ENCODE measurements around the gene NPHP1. TPM values are rescaled to one million over a fixed set of nuclear protein-coding genes. Genes with fewer than 3 reads are reported as not detected.
"Not testable (repeated sequence)": the region's sequence is repeated elsewhere in the genome, so short reads cannot be mapped to it uniquely, and the experiment has no call there.

Gene NPHP1
- 2.7 and 5.2 TPM in 2 replicates for total RNA-seq

DNA sequence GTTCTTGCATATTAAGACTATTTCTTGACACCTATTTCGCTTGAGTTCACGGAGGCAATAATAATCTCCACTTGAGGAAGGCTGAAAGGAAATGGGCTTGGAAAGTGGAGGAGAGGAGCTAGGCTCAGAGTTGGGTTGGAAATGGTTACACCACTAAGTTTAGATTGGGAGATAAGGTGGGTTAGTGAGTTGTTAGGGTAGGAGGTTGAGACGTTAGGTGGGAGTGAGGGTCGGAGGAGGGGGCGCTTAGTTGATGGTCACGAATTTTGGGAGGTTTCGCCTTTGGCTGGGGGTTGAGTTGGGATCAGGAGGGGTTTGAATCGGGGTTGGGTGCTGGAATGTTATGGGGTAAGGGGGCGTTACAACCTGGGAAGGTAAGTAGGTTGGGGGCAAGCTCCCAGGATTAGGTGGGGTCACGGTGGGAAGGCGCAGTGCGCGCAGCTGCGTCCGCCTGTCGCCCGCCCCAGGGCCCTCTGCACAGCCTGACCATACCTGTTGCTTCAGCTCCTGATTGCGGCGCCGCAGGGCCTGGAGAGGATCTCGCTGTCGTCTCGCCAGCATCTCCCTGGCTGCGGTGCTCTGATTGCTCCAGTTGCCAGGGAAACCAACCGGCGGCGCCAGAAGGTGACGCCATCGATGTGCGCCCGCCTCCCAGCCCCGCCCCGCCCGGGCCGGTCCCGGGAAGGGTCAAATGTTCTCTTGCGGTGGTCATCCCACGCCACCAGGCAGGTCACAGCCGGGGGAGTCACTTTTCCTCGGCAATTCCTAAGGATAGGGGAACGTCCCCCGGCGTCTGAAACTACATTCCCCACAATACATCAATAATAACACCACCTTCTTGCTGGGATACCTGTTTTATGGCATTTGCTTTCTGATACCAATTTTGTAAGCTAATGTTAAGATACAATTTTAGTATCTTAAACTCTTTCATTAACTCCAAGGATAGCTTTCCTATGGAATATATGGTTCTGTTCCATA lies at the start of gene NPHP1:
NPHP1 (minus strand) TSS at position 606 of the 978 bp plus-strand sequence; CDS start at position 561, 45 bp downstream.
- no peak for DNase-seq (ENCODE audit: extremely low read depth, low read depth, low spot score)

DNA sequence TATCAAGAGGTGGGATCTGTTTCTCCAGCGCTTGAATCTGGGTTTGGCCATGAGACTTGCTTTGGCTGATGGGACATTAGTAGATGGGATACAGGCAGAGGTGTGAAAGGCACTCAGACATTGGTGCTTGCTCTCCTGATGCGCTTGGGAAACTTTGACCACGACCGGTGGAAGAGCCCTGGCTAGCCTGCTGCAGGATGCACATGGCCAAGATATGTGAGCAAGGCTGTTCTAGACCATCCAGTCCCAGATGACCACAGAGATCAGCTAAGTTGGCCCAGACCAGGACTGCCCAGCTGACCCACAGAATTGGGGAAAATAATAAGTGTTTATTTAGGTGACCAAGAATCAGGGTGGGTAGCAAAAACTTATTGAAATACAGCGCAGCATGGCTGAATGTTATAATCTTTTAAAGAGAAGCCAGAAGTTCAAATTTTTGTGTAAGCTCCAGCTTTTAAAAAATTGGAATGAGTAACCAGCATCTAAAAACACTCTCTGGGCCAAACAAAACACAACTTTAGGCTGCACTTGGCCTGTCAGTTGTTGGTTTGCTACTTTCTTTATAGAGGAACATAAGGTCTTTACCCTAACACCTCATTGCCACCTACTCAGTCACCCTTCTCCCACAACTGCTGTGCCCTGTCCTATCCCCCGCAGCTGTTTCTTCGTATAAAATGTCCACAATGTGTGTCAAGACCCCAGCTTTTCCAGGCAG lies 43.4 kb upstream of the NPHP1 start:
- DNase-seq (ENCODE audit: extremely low read depth, low read depth, low spot score): not testable (repeated sequence)

DNA sequence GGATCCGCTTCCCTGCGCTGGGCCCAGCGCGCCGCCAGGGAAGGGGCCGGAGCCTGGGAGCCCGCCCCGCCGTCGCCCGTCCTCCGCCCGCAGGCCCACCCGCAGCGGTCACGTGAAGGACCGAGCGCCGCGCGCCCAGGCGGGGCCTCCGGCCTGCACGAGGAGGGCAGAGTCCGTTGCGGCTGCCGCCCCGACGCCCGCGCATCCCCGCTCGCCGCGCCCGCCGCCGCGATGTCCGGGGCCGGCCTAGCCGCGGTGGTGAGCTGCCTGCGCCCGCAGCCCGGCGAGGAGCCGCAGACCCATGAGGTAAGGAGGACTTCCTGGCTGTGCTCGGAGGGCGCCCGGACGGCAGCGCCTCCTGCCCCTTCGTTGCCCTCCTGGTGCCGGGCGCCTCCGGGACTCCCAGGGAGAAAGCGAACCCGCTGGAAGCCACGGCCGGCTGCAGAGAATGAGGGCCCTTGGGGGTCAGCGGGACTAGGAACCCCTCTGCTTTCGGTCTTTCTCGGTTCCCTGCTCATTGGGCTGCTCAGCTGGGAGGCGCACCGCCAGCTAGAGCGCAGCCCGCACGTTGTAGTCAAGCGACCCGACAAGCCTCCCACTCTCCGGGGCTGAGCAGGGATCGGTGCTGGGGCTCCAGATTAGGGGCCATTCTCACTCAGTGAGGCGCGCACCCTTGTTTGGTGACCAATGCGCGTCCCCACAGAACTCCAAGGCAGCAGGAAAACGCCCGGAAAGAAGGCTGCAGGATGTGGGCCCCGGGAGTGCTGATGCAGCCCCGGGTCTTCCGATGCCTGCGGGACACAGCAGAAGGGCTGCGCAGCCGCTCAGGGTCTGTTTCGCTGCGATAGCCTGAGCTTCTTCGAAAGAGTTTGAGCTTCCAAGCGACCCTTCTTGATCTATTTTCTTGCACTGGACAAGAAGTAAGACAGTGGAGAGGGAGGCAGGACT lies 40.9 kb upstream of the NPHP1 start:
- not testable (repeated sequence) for DNase-seq (ENCODE audit: extremely low read depth, low read depth, low spot score)

DNA sequence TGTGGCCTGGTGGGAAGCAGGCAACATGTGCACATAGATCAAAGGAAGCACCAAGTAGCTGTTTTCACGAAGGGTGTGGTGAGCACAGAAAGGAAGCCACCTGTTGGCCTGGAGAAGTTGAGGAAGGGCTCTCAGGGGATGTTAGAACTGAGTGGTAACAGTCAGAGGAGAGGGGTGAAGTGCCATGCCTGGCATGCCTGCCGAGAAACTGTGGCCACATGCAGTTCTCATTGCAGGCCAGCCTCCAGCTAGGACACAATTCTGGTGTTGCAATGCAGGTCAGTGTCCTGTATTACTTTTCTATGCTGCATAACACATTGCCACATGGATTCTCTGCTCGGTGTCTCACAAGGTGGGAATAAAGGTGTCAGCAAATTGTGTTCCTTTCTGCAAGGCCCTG lies 38.5 kb upstream of the NPHP1 start:
- not testable (repeated sequence) for DNase-seq (ENCODE audit: extremely low read depth, low read depth, low spot score)

DNA sequence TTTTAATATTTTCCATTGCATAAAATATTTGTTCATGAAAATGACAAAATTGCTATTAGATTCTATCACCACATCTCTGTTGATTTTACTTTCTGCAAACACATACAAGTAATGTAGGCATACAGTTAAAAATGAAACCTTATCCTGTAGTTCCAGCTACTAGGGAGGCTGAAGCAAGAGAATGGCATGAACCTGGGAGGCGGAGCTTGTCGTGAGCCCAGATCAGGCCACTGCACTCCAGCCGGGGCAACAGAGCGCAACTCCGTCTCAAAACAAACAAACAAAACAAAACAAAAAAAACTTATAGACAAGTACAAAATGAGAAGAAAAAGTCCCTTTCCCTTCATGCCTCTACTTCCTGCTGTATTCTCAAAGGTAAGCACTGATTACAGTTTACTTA lies 29.7 kb upstream of the NPHP1 start:
- not testable (repeated sequence) for DNase-seq (ENCODE audit: extremely low read depth, low read depth, low spot score)

DNA sequence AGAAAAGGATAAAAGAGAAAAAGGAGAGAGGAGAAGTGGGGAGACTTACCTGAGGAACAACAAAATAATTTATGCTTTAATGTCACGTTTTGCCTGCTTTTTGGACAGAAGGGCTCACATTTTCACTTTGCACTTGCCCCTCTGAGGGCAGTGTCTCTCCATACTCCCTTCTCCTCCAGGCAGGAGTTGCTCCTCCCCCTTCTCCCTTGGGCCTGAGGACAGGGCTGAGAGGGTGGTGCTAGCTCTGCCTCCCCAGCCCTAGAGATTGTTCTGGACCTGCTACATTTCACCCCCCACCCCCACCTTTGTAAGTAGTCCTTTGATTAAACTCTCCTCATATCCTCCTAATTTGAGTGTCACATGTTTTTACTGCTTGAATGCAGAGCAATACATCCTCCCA lies 25.1 kb upstream of the NPHP1 start:
- not testable (repeated sequence) for DNase-seq (ENCODE audit: extremely low read depth, low read depth, low spot score)

DNA sequence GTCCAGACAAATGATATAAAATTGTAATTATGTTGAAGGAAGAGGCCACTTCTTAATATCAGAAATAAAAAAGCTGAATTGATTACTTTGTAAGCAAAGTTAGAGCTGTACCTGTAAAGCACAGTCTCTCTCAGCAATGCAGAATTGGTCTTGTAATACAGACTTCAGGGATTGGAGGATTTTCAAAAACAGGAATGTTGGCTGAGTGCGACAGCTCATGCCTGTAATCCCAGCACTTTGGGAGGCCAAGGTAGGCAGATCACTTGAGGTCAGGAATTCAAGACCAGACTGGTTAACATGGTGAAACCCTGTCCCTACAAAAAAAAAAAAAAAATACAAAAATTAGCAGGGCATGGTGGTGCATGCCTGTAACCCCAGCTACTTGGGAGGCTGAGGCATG lies 17.8 kb upstream of the NPHP1 start:
- DNase-seq (ENCODE audit: extremely low read depth, low read depth, low spot score): not testable (repeated sequence)

DNA sequence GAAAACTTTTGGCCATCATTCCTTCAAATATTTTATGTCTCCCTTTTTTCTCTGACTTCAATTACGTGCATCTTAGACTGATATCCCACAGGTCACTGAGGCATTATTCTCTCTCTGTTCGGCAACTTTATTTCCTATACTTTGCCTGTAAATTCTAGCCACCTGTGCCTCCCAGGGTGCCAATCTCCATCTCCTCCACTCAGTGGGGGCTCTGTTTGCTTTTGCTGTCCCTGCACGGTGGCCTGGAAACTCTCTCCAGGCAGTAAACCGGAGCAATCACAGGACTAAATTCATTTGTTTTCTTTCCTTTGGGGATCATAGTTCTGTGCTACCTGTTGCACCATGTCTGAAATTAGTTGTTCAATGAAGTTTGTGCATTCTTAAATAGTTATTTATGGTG lies 17.1 kb upstream of the NPHP1 start:
- no peak for DNase-seq (ENCODE audit: extremely low read depth, low read depth, low spot score)

DNA sequence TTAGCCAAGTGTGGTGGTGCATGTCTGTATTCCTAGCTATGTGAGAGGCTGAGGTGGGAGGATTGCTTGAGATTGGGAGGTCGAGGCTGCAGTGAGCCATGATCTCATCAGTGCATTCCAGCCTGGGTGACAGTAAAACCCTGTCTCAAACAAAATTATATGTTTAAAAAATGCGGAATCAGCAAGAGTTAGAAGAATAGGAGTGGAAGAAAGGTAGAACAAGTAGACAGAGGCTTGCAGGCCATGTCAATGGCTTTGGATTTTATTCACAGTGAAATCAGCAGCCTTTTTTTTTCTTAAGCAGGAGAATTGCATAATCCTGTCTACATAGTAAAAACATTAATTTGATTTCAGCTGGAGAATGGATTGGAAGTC lies 15.4 kb upstream of the NPHP1 start:
- DNase-seq (ENCODE audit: extremely low read depth, low read depth, low spot score): no peak

DNA sequence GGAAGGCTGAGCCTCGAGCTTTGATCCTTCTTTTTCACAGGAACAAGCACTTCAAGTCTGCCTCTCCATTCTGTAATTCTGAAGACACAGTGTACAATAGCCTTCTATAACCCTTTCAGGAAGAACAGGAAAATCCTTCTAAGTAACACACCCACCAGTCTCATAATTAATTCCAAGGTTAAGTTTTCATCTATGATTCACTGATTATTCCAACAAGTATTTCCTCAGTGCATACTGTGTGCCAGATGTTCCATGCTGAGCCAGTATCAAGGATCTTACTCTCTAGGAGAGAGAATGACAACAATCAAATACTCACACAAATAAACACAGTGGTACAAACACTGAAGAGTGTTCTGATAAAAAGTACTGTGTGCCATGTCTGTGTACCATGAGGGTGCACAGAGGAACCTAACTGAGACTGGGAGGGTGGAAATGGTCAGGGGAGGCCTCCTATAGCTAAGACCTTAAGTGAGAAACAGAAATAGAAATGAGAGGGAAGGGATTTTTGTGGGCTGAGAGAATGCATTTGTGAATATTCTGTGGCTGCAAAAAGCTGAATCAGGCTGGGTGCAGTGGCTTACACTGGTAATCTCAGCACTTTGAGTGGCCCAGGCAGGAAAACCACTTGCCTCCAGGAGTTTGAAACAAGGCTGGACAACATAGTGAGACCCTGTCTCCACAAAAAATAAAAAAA lies 14.8 kb upstream of the NPHP1 start:
- DNase-seq (ENCODE audit: extremely low read depth, low read depth, low spot score): no peak

DNA sequence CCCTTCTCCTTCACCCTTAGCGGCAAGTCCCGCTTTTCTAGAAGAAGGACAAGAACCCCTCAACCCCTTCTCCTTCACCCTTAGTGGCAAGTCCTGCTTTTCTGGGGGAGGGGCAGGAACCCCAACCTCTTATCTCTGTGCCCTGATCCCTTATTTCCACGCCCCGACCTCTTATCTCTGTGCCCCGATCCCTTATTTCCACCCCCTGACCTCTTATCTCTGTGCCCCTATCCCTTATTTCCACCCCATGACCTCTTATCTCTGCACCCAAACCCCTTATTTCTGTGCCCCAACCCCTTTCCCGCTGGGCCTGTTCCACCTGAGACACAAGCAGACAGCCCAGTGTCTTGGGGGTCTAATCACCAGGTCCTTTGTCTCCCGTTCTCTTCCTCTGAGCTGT lies 14.1 kb upstream of the NPHP1 start:
- not testable (repeated sequence) for DNase-seq (ENCODE audit: extremely low read depth, low read depth, low spot score)

DNA sequence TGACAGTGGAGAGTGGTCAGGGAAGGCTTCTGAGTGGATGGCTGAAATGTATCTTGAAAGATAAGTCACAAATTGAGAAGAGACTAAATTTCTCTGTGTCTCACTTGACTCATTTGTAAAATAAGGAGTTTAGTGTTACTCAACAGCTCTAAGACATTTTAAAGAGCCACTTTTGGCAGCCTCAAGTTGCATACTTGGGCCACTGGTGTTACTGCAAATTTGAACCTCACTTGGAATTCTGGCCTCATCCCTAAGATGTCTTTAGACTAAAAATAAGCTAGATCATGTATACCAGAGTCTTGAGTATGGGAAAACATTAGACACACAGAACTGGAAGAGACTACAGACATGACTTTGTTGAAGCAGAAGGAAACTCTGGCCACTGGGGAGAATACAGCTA lies 12.0 kb upstream of the NPHP1 start:
- DNase-seq (ENCODE audit: extremely low read depth, low read depth, low spot score): no peak

DNA sequence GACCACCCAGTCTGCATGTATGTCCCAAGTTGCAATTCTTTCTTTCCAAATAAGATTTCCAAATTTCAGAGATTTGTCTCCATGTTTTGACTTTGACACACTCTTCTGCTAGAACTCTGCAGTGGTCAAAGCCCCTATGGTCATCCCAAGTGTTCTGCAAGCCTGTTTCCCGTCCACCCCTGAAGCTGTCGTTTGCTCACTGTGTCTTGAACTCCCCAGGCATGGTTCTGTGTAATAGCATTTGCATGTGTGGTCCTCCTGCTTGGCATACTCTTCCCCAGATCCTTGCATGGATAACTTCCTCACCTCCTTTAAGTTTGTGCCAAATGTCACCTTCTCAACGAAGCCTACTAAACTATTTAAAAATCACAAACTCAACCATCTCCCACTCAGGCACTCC lies 11.4 kb upstream of the NPHP1 start:
- DNase-seq (ENCODE audit: extremely low read depth, low read depth, low spot score): no peak

DNA sequence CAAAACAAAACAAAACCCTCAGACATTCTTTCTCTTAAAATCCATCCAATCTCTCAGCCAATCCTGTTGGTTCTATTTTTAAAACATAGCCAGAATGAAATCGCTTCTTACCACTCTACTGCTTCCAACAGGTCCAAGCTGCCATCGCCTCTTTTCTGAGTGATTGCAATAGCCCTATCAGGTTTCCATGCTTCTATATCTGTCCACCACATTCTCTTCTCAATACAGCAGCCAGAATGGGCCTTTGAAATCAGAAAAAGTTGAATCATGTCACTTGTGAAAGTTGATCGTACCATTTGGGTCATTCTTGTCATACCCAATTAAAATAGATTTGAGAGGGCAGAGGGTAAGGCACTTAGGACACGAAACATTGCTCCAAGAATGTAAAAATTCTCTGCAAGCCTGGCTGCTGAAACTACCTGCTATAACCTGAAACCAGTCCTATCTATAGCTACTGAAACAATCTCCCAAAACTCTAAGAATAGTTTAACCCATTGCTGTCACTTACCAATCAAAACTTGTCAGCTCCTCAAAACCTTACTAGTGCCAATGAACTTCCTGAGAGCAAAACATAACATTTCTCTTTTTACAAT lies 10.8 kb upstream of the NPHP1 start:
- DNase-seq (ENCODE audit: extremely low read depth, low read depth, low spot score): no peak

DNA sequence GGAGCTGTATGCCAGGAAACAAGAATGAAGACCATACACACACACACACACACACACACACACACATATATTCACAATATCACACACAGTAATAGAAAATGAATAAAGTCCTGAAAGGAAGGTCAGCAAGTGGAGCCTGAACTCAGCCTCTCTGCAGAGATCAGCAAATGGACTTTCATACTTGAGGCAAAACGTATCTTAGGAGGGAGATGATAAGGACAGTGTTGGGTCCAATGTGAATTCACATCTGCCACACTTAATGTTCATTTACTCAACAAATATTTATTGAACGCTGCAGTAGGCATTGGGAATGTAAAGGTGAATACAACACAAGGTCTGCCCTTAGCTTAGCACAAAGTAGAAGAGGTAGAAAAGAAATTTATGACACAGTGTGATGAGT lies 10.3 kb upstream of the NPHP1 start:
- DNase-seq (ENCODE audit: extremely low read depth, low read depth, low spot score): no peak

DNA sequence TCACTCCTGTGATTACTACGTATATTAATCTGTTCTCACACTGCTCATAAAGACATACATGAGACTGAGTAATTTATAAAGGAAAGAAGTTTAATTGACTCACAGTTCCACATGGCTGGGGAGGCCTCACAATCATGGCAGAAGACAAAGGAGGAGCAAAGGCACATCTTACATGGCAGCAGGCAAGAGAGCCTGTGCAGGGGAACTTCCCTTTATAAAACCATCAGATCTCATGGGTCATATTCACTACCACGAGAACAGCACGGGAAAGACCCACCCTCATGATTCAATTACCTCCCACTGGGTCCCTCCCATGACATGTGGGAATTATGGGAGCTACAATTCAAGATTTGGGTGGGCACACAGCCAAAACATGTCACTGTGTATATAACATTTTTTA lies 8.7 kb upstream of the NPHP1 start:
- DNase-seq (ENCODE audit: extremely low read depth, low read depth, low spot score): not testable (repeated sequence)

DNA sequence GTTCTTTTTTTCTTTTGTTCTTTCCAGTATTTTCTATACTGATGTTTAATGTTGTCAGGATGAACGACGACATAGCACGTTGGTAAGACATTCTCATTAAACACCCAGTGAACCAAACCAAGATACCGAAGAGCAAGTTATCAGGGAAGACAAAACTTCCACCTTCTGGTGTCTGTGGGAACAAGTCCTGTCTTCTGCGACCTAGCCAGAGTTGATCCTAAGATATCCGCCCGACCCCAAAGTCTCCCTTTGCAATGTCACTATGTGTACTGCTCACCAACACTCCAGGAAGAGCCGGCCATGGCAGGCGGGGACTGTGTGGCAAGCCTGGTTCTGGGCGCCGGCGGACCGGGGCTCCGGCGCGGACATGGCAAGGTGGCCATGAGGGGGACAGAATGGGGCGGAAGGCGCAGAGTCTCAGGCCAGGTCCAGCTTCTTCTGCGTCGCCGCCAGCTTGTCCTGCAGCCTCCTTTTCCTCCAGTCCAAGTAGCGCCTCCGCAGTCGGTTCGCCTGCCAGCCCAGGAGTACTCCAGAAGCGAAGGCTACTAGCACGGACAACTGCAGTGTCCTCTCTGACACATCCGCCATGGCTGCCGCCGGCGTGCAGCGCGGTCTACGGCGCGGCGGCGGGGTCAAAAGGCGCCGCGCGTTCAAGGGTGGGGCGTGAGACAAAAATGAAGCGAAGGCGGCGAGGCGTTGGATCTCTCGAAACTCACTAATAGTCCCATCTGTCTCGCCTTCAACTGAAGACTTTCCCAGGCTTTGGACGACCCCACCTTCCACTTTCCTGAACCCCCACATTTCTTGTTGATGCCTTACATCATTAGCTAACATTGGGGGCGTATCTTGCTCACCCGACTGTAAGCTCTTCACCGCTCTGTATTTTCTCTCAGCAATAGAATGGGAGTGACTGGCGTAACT lies 7.4 kb upstream of the NPHP1 start, which contains the start of gene MTLN:
MTLN (minus strand) TSS at position 610 of the 921 bp plus-strand sequence; CDS start at position 588, 22 bp downstream.
- peak; percentile 31 for DNase-seq (ENCODE audit: extremely low read depth, low read depth, low spot score)

DNA sequence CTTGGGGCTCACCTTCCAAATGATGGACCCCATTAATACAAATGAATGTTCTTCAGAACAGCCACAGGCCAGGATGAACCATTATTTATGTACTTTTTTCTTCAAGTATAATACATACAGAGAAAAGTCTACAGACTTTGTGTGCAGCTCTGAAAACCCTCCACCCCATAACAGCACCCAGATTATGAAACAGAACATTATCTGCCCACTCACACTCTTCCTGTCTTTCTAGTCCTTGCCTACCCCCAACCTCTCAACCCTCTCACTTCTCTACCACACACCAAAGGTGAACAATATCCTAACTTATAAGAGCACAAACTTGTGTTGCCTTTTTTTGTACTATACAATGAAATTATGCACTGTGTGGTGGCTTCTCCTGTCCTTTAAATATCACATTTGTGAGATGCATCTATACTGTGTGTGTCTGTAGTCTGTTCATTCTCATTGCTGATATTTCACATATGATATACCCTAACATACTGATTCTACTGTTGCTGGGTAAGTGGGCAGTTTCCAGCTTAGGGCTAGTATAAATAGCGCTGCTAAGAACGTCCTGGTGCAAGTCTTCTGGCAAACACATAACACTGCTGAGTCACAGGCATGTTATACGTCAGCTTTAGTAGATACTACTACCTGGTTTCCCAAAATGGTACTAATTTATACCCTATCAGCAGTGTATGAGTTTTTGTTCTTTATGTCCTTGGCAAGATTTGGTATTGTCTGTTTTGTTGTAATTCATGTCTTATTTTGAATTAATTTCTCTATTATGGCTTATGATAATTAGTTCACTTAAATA lies 1.0 kb upstream of the NPHP1 start:
- no peak for DNase-seq (ENCODE audit: extremely low read depth, low read depth, low spot score)
